ENCODE measurements around the gene TAF11L3.
"Not testable (repeated sequence)": the region's sequence is repeated elsewhere in the genome, so short reads cannot be mapped to it uniquely, and the experiment has no call there.

The TAF11L3 gene

GRCh38 chr5:17518067-17518466, at the start of gene TAF11L3:
Gene TAF11L3, plus strand, starts transcription at chr5:17518367.
- not testable (repeated sequence) for DNase-seq

GRCh38 chr5:17470064-17470463, 48.1 kb upstream of the TAF11L3 start:
- DNase-seq, result no peak

GRCh38 chr5:17475064-17475463, 43.1 kb upstream of the TAF11L3 start:
- DNase-seq, result not testable (repeated sequence)

GRCh38 chr5:17477043-17477442, 41.1 kb upstream of the TAF11L3 start:
- DNase-seq, result no peak

GRCh38 chr5:17477573-17478265, 40.4 kb upstream of the TAF11L3 start:
- no peak for DNase-seq

- DNase-seq, result no peak
These were observed 36.8 kb upstream of the TAF11L3 start for GRCh38 chr5:17481378-17481777.

GRCh38 chr5:17482790-17483189, 35.4 kb upstream of the TAF11L3 start:
- DNase-seq, result no peak

GRCh38 chr5:17486464-17487173, 31.5 kb upstream of the TAF11L3 start:
- DNase-seq, result not testable (repeated sequence)

- no peak for DNase-seq
These were observed 31.0 kb upstream of the TAF11L3 start for GRCh38 chr5:17487174-17487512.

- DNase-seq, result not testable (repeated sequence)
These were observed 26.9 kb upstream of the TAF11L3 start for GRCh38 chr5:17491257-17491656.

GRCh38 chr5:17492770-17493169, 25.4 kb upstream of the TAF11L3 start:
- no peak for DNase-seq

GRCh38 chr5:17497446-17497845, 20.7 kb upstream of the TAF11L3 start:
- DNase-seq, result no peak

GRCh38 chr5:17497931-17498330, 20.2 kb upstream of the TAF11L3 start, which contains the start of gene TAF11L2:
Gene TAF11L2, plus strand, starts transcription at chr5:17498231.
- DNase-seq, result not testable (repeated sequence)

- DNase-seq, result no peak
These were observed 6.3 kb upstream of the TAF11L3 start for GRCh38 chr5:17511775-17512325.

GRCh38 chr5:17517526-17517925, 641 bp upstream of the TAF11L3 start:
- not testable (repeated sequence) for DNase-seq

- not testable (repeated sequence) for DNase-seq
These were observed 1.3 kb downstream of the TAF11L3 start for GRCh38 chr5:17519508-17519907.

- DNase-seq, result not testable (repeated sequence)
These were observed 3.3 kb downstream of the TAF11L3 start, which contains the start of gene TAF11L4 for GRCh38 chr5:17521501-17521900. Gene TAF11L4, plus strand, starts transcription at chr5:17521801.

GRCh38 chr5:17524935-17525334, 6.8 kb downstream of the TAF11L3 start, which contains the start of gene TAF11L5:
Gene TAF11L5, plus strand, starts transcription at chr5:17525235.
- DNase-seq, result not testable (repeated sequence)

GRCh38 chr5:17526504-17526903, 8.3 kb downstream of the TAF11L3 start:
- peak; percentile 6 for DNase-seq

- DNase-seq, result not testable (repeated sequence)
These were observed 10.2 kb downstream of the TAF11L3 start, which contains the start of gene TAF11L6 for GRCh38 chr5:17528369-17528768. Gene TAF11L6, plus strand, starts transcription at chr5:17528669.
